Adrenal gland (tissue), 12 donors: ENCODE results near the gene ABO. TPM values are rescaled to one million over a fixed set of nuclear protein-coding genes. Genes with fewer than 3 reads are reported as not detected.

Experiments used
- DNase-seq, 7 donors: peaks; one replicate each; pipeline ENCODE4 v3.0.0-alpha.2; 2019 to 2020
- H3K27ac ChIP-seq, 5 donors: fragments of 200-600 bp; sonication (generic) in 4 of 5; 1 replicate in 3 of 5; 2 replicates in 2 of 5; pipeline versions ENCODE4 v1.5.1 to v1.8.0; 2016 to 2020; ENCODE audit warnings: mild to moderate bottlenecking in 1 of 5
- H3K27me3 ChIP-seq: fragments of 200-600 bp; 2 replicates; pipeline ENCODE4 v1.8.0; 2021
- H3K36me3 ChIP-seq, 2 donors: fragments of 200-600 bp; replicated peaks in 1 of 2; 1 replicate in 1 of 2; 2 replicates in 1 of 2; pipeline versions ENCODE4 v1.5.1 to v1.8.0; 2018 to 2022
- H3K4me1 ChIP-seq, 2 donors: fragments of 200-600 bp; replicated peaks in 1 of 2; 1 replicate in 1 of 2; 2 replicates in 1 of 2; pipeline versions ENCODE4 v1.5.1 to v1.8.0; 2018 to 2021
- H3K4me3 ChIP-seq, 4 donors: fragments of 200-600 bp; sonication (generic) in 3 of 4; one replicate each; pipeline ENCODE4 v1.5.1; 2016 to 2018
- H3K9me3 ChIP-seq, 3 donors: fragments of 200-600 bp; sonication (generic) in 1 of 3; replicated peaks in 1 of 3; 1 replicate in 2 of 3; 2 replicates in 1 of 3; pipeline versions ENCODE4 v1.5.1 to v1.8.0; 2016 to 2021
- CTCF ChIP-seq, 6 experiments: fragments of 450-650 bp in 4 of 6; fragments of 200-600 bp in 2 of 6; sonication (generic) in 1 of 6; IDR thresholded peaks; 1 replicate in 5 of 6; 2 replicates in 1 of 6; pipeline versions ENCODE4 v1.5.1 to v1.8.0; 2016 to 2021; ENCODE audit warnings: antibody characterized with exemption in 6 of 6, mild to moderate bottlenecking in 2 of 6, moderate library complexity in 1 of 6
- POLR2A ChIP-seq, 2 donors: fragments of 450-650 bp; IDR thresholded peaks; one replicate each; pipeline ENCODE4 v1.6.1; 2017; ENCODE audit warnings: antibody characterized with exemption in 2 of 2, mild to moderate bottlenecking in 2 of 2, moderate library complexity in 1 of 2
- whole genome bisulfite sequencing, 4 donors: extraction: QIAGEN DNeasy Blood & Tissue Kit in 2 of 4; methylation state at CpG; one replicate each; pipeline versions ENCODE4 v1.1.5 to v1.1.7; 2013 to 2017; 5-methylcytosine and 5-hydroxymethylcytosine counted together
- intact Hi-C, 2 donors: fragments of 100-400 bp; cut with DNase I; formaldehyde crosslinking; loops; one replicate each; pipeline versions ENCODE4 v1.14.1 to v1.15.0; 2022 to 2023
- polyA plus RNA-seq, 3 donors: library from polyadenylated mRNA; stranded (reverse); fragments of 200-250 nt in 2 of 3; fragments of 350-450 nt in 1 of 3; fragmentation: Illumina TruSeq in 1 of 3; extraction: RNeasy Lipid Tissue Mini Kit (QIAGEN cat#74804) in 1 of 3; gene quantifications; one replicate each; pipeline ENCODE4 v1.2.3, GENCODE V29; 2013 to 2014
- total RNA-seq, 9 donors: library from RNA; depleted of rRNA in 4 of 9; stranded (reverse); fragments of >200 nt in 4 of 9; fragments of 120-200 nt in 1 of 9; fragmentation: NEBNext Ultra II Directional in 1 of 9; extraction: Animal tissue kit (Norgen Biotek cat#: 25700) in 1 of 9; gene quantifications; one replicate each; pipeline versions ENCODE4 v1.1.0 to v1.2.4, GENCODE V29; 2013 to 2023
- donor health status: healthy with polysubstance abuse.
- donor health status: Bipolar disorder and iron deficiency.
- donor health status: DM: yes; HTN: yes; CAD: no.
- donor health status: DM: no; HTN: no; CAD: no.
- donor health status: DM: no; HTN: no; CAD: no.
- donor health status: DM: yes; HTN: yes; CAD: no.

The ABO gene
- total and polyA plus RNA-seq, 12 donors: 2.9 to 43.1 (median 18.6) TPM

- Histone ChIP-seq H3K27me3 (no peaks in the 10 kb centered on the region), H3K27ac (no peak overlapping the region), H3K4me3 (no peak overlapping the region), H3K4me1 (no peaks in the 10 kb centered on the region), H3K36me3 (no peaks in the 10 kb centered on the region), H3K9me3 (peaks cover 0 to 7% (median 0%) of the 10 kb centered on the region in 3 donors)
- intact Hi-C loops: no loop called here
- WGBS, 4 donors: 41 to 54% (median 52%) methylated on average over 1 of the region's 1 CpG
- DNase-seq: no peak
- TF ChIP-seq POLR2A (IDR thresholded peaks at IDR 0.05) (no peak), CTCF (IDR thresholded peaks at IDR 0.05) (no peak)
These were observed 19.3 kb upstream of the ABO start for GRCh38 chr9:133294257-133294656.

GRCh38 chr9:133290751-133291302 lies 15.8 kb upstream of the ABO start:
- Histone ChIP-seq H3K9me3 (peaks cover 0 to 7% (median 0%) of the 10 kb centered on the region in 3 donors), H3K36me3 (no peaks in the 10 kb centered on the region), H3K27me3 (no peaks in the 10 kb centered on the region), H3K4me1 (no peaks in the 10 kb centered on the region), H3K4me3 (no peak overlapping the region), H3K27ac (no peak overlapping the region)
- DNase-seq: peak in 1 of 7 donors; percentile 6
- intact Hi-C loops: no loop called here
- WGBS, 4 donors: 85 to 92% (median 88%) methylated on average over 2 of the region's 2 CpGs
- no peak for TF ChIP-seq POLR2A (IDR thresholded peaks at IDR 0.05)
- no peak for TF ChIP-seq CTCF (IDR thresholded peaks at IDR 0.05)

- Histone ChIP-seq H3K4me3 (no peak overlapping the region), H3K4me1 (no peaks in the 10 kb centered on the region), H3K27ac (no peak overlapping the region), H3K36me3 (no peaks in the 10 kb centered on the region), H3K27me3 (no peaks in the 10 kb centered on the region), H3K9me3 (peaks cover 0 to 7% (median 0%) of the 10 kb centered on the region in 3 donors)
- intact Hi-C loops: no loop called here
- TF ChIP-seq CTCF (IDR thresholded peaks at IDR 0.05) (no peak), POLR2A (IDR thresholded peaks at IDR 0.05) (no peak)
- DNase-seq: peak in 1 of 7 donors; percentile 10
- 10 to 39% (median 30%) methylated on average over 2 of the region's 2 CpGs for WGBS, 4 donors
These were observed 11.5 kb upstream of the ABO start for GRCh38 chr9:133286523-133286922.

GRCh38 chr9:133285252-133285775 lies 10.3 kb upstream of the ABO start:
- H3K9me3 ChIP-seq: no peaks in the 10 kb centered on the region
- intact Hi-C loops: no loop called here
- no peaks in the 10 kb centered on the region for H3K27me3 ChIP-seq
- no peak overlapping the region for H3K27ac ChIP-seq
- H3K4me3 ChIP-seq: no peak overlapping the region
- H3K36me3 ChIP-seq: no peaks in the 10 kb centered on the region
- TF ChIP-seq POLR2A (IDR thresholded peaks at IDR 0.05) (no peak), CTCF (IDR thresholded peaks at IDR 0.05) (no peak)
- 67 to 74% (median 70%) methylated on average over 5 to 6 of the region's 6 CpGs for WGBS, 4 donors
- no peaks in the 10 kb centered on the region for H3K4me1 ChIP-seq
- peak in 1 of 7 donors; percentile 3 for DNase-seq
